ENCODE results near the gene CBX6.
"Not testable (repeated sequence)": the region's sequence is repeated elsewhere in the genome, so short reads cannot be mapped to it uniquely, and the experiment has no call there.

The CBX6 gene

GRCh38 chr22:38872172-38872830 lies at the start of gene CBX6:
CBX6 (minus strand) TSS chr22:38872216; CDS start chr22:38872190, 26 bp downstream.
- DNase-seq (ENCODE audit: low read depth) = peak; percentile 95

- DNase-seq (ENCODE audit: low read depth) = no peak
Observed at GRCh38 chr22:38921806-38922205, 49.8 kb upstream of the CBX6 start.

GRCh38 chr22:38921120-38921519 lies 49.1 kb upstream of the CBX6 start:
- no peak for DNase-seq (ENCODE audit: low read depth)

GRCh38 chr22:38919631-38920190 lies 47.7 kb upstream of the CBX6 start:
- no peak for DNase-seq (ENCODE audit: low read depth)

GRCh38 chr22:38911434-38911833 lies 39.4 kb upstream of the CBX6 start:
- no peak for DNase-seq (ENCODE audit: low read depth)

- DNase-seq (ENCODE audit: low read depth) = no peak
Observed at GRCh38 chr22:38907767-38908166, 35.8 kb upstream of the CBX6 start.

- no peak for DNase-seq (ENCODE audit: low read depth)
Observed at GRCh38 chr22:38906052-38906451, 34.0 kb upstream of the CBX6 start.

- not testable (repeated sequence) for DNase-seq (ENCODE audit: low read depth)
Observed at GRCh38 chr22:38904052-38904617, 32.1 kb upstream of the CBX6 start.

- no peak for DNase-seq (ENCODE audit: low read depth)
Observed at GRCh38 chr22:38901111-38901641, 29.2 kb upstream of the CBX6 start.

GRCh38 chr22:38900677-38901076 lies 28.7 kb upstream of the CBX6 start:
- no peak for DNase-seq (ENCODE audit: low read depth)

- no peak for DNase-seq (ENCODE audit: low read depth)
Observed at GRCh38 chr22:38891256-38891655, 19.2 kb upstream of the CBX6 start.

GRCh38 chr22:38890377-38890776 lies 18.4 kb upstream of the CBX6 start:
- DNase-seq (ENCODE audit: low read depth) = no peak

- DNase-seq (ENCODE audit: low read depth) = no peak
Observed at GRCh38 chr22:38886333-38886732, 14.3 kb upstream of the CBX6 start.

GRCh38 chr22:38882972-38883622 lies 11.1 kb upstream of the CBX6 start:
- no peak for DNase-seq (ENCODE audit: low read depth)

GRCh38 chr22:38881997-38882879 lies 10.2 kb upstream of the CBX6 start:
- no peak for DNase-seq (ENCODE audit: low read depth)

GRCh38 chr22:38881464-38881871 lies 9.5 kb upstream of the CBX6 start:
- DNase-seq (ENCODE audit: low read depth) = no peak

- DNase-seq (ENCODE audit: low read depth) = no peak
Observed at GRCh38 chr22:38879961-38880360, 7.9 kb upstream of the CBX6 start.

- DNase-seq (ENCODE audit: low read depth) = no peak
Observed at GRCh38 chr22:38879108-38879729, 7.2 kb upstream of the CBX6 start.

- no peak for DNase-seq (ENCODE audit: low read depth)
Observed at GRCh38 chr22:38878001-38878400, 6.0 kb upstream of the CBX6 start.

GRCh38 chr22:38874529-38875222 lies 2.7 kb upstream of the CBX6 start:
- no peak for DNase-seq (ENCODE audit: low read depth)
